K562 (cell line): Measurements from ENCODE around the gene CPPED1. TPM values are rescaled to one million over a fixed set of nuclear protein-coding genes. Genes with fewer than 3 reads are reported as not detected.

ENCODE experiments used
- ETV6 ChIP-seq, 3 experiments: fragments of 150-350 bp in 1 of 3; sonication (generic) in 1 of 3; formaldehyde crosslinking in 1 of 3; IDR thresholded peaks; 2 replicates each; pipeline versions ENCODE4 v1.6.1 to v1.8.0; 2014 to 2022; ENCODE audit warnings: borderline replicate concordance in 2 of 3, low read depth in 2 of 3, antibody characterized with exemption in 1 of 3, low read length in 1 of 3, mild to moderate bottlenecking in 1 of 3, missing genetic modification reagents in 1 of 3
- FOXP1 ChIP-seq: sonication (generic); formaldehyde crosslinking; IDR thresholded peaks from 2 replicates; pipeline ENCODE4 v1.8.0; 2022; ENCODE audit warnings: mild to moderate bottlenecking, missing genetic modification reagents
- SMAD2 ChIP-seq: fragments of 150-350 bp; IDR thresholded peaks from 2 replicates; pipeline ENCODE4 v1.6.1; 2014; ENCODE audit warnings: low read depth, mild to moderate bottlenecking, low read length
- TAF7 ChIP-seq: fragments of 450-650 bp; IDR thresholded peaks from 2 replicates; pipeline ENCODE4 v1.6.1; 2016; ENCODE audit warnings: missing genetic modification characterization, missing compliant biosample characterization
- ZNF311 ChIP-seq: fragments of 250-450 bp; sonication (Bioruptor Pico); IDR thresholded peaks from 2 replicates; pipeline ENCODE4 v1.4.0; 2020; ENCODE audit warnings: mild to moderate bottlenecking, moderate library complexity
- ZNF76 ChIP-seq: fragments of 250-450 bp; sonication (Bioruptor Pico); IDR thresholded peaks from 2 replicates; pipeline ENCODE4 v1.4.0; 2020; ENCODE audit warnings: mild to moderate bottlenecking, moderate library complexity, borderline replicate concordance
- ZNF778 ChIP-seq: fragments of 450-650 bp; formaldehyde crosslinking; IDR thresholded peaks from 2 replicates; pipeline ENCODE4 v1.4.0; 2020; ENCODE audit warnings: mild to moderate bottlenecking, moderate library complexity
- polyA plus RNA-seq, 8 experiments: library from polyadenylated mRNA; depleted of rRNA in 4 of 8; stranded (reverse) in 5 of 8; unstranded in 3 of 8; fragments of >200 nt; fragmentation: Nextera tagmentation in 2 of 8; fragmentation: Illumina TruSeq in 1 of 8; extraction: Ambion mirVana in 2 of 8; extraction: Trizol in 1 of 8; gene quantifications; 2 replicates each; pipeline versions ENCODE4 v1.2.1 to v1.2.3, GENCODE V29; 2011 to 2014; ENCODE audit warnings: inconsistent platforms in 1 of 8, missing spikeins in 1 of 8
- total RNA-seq, 7 experiments: library from RNA; depleted of rRNA in 6 of 7; stranded (reverse); fragments of >200 nt in 6 of 7; fragmentation: Illumina TruSeq in 2 of 7; extraction: Trizol in 2 of 7; gene quantifications; 2 replicates each; pipeline versions ENCODE4 v1.2.1 to v1.2.3, GENCODE V29; 2011 to 2021; ENCODE audit warnings: low replicate concordance in 1 of 7
- TF ChIP-seq, protein P1 (sequence below): fragments of 250-450 bp; sonication (Bioruptor Pico); IDR thresholded peaks from 2 replicates; pipeline ENCODE4 v1.5.0; 2021; ENCODE audit warnings: mild to moderate bottlenecking, borderline replicate concordance

The CPPED1 gene
- total and polyA plus RNA-seq, 9 of the 15 experiments (the other 6 are each of a cell fraction or from before 2014, with no cell fraction given) = 7.5 to 25.7 (median 16.9) TPM

DNA sequence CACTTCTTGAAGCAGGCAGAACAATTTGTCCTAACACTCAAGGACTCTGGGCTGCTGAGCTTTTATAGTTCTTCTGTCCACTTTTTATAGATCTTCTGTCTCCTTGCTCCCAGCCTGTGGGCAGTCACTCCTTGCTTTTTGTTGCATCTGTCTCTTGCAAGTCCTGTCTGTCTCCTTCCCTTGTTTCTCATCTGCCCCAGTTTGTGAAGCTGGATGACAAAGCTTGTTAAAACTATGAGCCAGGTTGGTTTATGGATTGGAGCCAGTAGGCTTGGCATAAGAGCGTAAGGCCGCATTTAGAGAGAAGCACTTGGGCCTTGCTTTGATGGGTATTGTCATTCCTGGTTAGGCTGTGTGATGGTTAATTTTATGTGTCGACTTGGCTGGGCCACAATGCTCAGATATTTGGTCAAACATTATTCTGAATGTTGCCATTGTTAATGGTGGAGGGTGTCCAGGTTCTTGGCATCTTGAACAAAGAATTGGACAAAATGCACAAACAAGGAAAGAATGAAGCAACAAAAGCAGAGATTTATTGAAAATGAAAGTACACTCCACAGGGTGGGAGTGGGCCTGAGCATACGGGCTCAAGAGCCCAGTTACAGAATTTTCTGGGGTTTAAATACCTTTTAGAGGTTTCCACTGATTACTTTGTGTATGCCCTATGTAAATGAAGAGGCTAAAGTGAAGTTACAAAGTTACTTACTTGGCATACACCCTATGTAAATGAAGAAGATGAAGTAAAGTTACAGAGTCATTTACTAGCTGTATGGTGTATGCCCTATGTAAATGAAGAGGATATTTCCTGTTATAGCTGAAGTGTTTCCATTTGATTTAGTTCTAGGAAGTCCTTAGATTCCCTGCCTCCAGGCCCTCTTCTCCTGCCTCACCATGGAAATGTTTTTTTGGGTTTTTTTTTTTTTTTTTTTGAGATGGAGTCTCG lies 8.0 kb upstream of the CPPED1 start (continued):
- TF ChIP-seq TAF7 (tag) (no peak), SMAD2 (no peak), ETV6 (IDR thresholded peaks at IDR 0.05; ENCODE audit: borderline replicate concordance in 1 of 2, low read depth in 2 of 2, low read length in 1 of 2) (no peak), ETV6 (CRISPR knock-in tag; IDR thresholded peaks at IDR 0.05; ENCODE audit: borderline replicate concordance) (no peak), ZNF76 (CRISPR knock-in tag) (no peak), ZNF778 (CRISPR knock-in tag) (no peak), ZNF311 (CRISPR knock-in tag) (no peak), FOXP1 (CRISPR knock-in tag) (no peak)
- TF ChIP-seq, protein P1, sequence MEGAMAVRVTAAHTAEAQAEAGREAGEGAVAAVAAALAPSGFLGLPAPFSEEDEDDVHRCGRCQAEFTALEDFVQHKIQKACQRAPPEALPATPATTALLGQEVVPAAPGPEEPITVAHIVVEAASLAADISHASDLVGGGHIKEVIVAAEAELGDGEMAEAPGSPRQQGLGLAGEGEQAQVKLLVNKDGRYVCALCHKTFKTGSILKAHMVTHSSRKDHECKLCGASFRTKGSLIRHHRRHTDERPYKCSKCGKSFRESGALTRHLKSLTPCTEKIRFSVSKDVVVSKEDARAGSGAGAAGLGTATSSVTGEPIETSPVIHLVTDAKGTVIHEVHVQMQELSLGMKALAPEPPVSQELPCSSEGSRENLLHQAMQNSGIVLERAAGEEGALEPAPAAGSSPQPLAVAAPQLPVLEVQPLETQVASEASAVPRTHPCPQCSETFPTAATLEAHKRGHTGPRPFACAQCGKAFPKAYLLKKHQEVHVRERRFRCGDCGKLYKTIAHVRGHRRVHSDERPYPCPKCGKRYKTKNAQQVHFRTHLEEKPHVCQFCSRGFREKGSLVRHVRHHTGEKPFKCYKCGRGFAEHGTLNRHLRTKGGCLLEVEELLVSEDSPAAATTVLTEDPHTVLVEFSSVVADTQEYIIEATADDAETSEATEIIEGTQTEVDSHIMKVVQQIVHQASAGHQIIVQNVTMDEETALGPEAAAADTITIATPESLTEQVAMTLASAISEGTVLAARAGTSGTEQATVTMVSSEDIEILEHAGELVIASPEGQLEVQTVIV = no peak
